WTC11 (cell line): ENCODE measurements around the gene CCDC83. TPM values are rescaled to one million over a fixed set of nuclear protein-coding genes. Genes with fewer than 3 reads are reported as not detected.

ENCODE experiments used
- ATAC-seq: fragments of 200-7000 bp; cut with Tn5 transposase; 2 replicates; pipeline ENCODE4 v1.10.0; 2021; ENCODE audit warnings: mild to moderate bottlenecking, moderate library complexity
- CTCF ChIA-PET: fragments of 300-600 bp; sonication (Branson Sonifier 250); formaldehyde crosslinking; loops from one replicate; lab custom pipeline; 2021; ENCODE audit warnings: antibody characterized with exemption; lab: Charles Lee
- POLR2A ChIA-PET: fragments of 350-600 bp; sonication (Branson Sonifier 250); formaldehyde crosslinking; loops from one replicate; lab custom pipeline; 2021; ENCODE audit warnings: antibody characterized with exemption; lab: Charles Lee
- DNase-seq: peaks from one replicate; pipeline ENCODE4 v3.0.0; 2021; ENCODE audit warnings: low spot score
- H3K27ac Mint-ChIP-seq: 2 replicates; pipeline ENCODE4 v1.8.0; 2021; ENCODE audit warnings: mixed read lengths
- H3K27me3 Mint-ChIP-seq: 2 replicates; pipeline ENCODE4 v1.8.0; 2021; ENCODE audit warnings: low read depth, mild to moderate bottlenecking, moderate library complexity, mixed read lengths
- H3K36me3 Mint-ChIP-seq: 2 replicates; pipeline ENCODE4 v1.8.0; 2021; ENCODE audit warnings: mixed read lengths
- H3K4me1 Mint-ChIP-seq: 2 replicates; pipeline ENCODE4 v1.8.0; 2022; ENCODE audit warnings: mixed read lengths
- H3K4me3 Mint-ChIP-seq: 2 replicates; pipeline ENCODE4 v1.8.0; 2021; ENCODE audit warnings: mild to moderate bottlenecking, moderate library complexity, mixed read lengths
- H3K9me3 Mint-ChIP-seq: 2 replicates; pipeline ENCODE4 v1.8.0; 2021; ENCODE audit warnings: mixed read lengths
- ATF2 ChIP-seq: sonication (generic); formaldehyde crosslinking; IDR thresholded peaks from 2 replicates; pipeline ENCODE4 v1.8.1; 2022; ENCODE audit warnings: low read depth, missing genetic modification reagents, borderline replicate concordance
- ATF6 ChIP-seq: sonication (generic); formaldehyde crosslinking; IDR thresholded peaks from 2 replicates; pipeline ENCODE4 v1.8.1; 2023; ENCODE audit warnings: mild to moderate bottlenecking, missing genetic modification reagents
- CTCF ChIP-seq: fragments of 200-600 bp; IDR thresholded peaks from 2 replicates; pipeline ENCODE4 v1.8.0; 2022; ENCODE audit warnings: antibody characterized with exemption
- E2F1 ChIP-seq: sonication (generic); formaldehyde crosslinking; IDR thresholded peaks from 2 replicates; pipeline ENCODE4 v1.8.0; 2022; ENCODE audit warnings: mild to moderate bottlenecking, missing genetic modification reagents
- ESRRA ChIP-seq: sonication (generic); formaldehyde crosslinking; IDR thresholded peaks from 2 replicates; pipeline ENCODE4 v1.8.1; 2022; ENCODE audit warnings: mild to moderate bottlenecking, missing genetic modification reagents, borderline replicate concordance
- GABPB1 ChIP-seq: sonication (generic); formaldehyde crosslinking; IDR thresholded peaks from 2 replicates; pipeline ENCODE4 v1.8.1; 2023; ENCODE audit warnings: mild to moderate bottlenecking, missing genetic modification reagents
- HMGXB4 ChIP-seq: sonication (generic); formaldehyde crosslinking; IDR thresholded peaks from 2 replicates; pipeline ENCODE4 v1.8.1; 2023; ENCODE audit warnings: mild to moderate bottlenecking, moderate library complexity, missing genetic modification reagents
- KAT7 ChIP-seq: sonication (generic); formaldehyde crosslinking; IDR thresholded peaks from 2 replicates; pipeline ENCODE4 v1.8.1; 2023; ENCODE audit warnings: missing genetic modification reagents, mild to moderate bottlenecking, borderline replicate concordance
- MAX ChIP-seq: sonication (generic); formaldehyde crosslinking; IDR thresholded peaks from 2 replicates; pipeline ENCODE4 v1.8.0; 2022; ENCODE audit warnings: mild to moderate bottlenecking, missing genetic modification reagents
- MYBL2 ChIP-seq: sonication (generic); formaldehyde crosslinking; IDR thresholded peaks from 2 replicates; pipeline ENCODE4 v1.8.1; 2023; ENCODE audit warnings: mild to moderate bottlenecking, moderate library complexity, missing genetic modification reagents
- NFYB ChIP-seq: sonication (generic); formaldehyde crosslinking; conservative IDR thresholded peaks from 2 replicates; pipeline ENCODE4 v1.8.0; 2022; ENCODE audit warnings: low read depth, missing genetic modification reagents
- NR2C2 ChIP-seq: sonication (generic); formaldehyde crosslinking; IDR thresholded peaks from 2 replicates; pipeline ENCODE4 v1.8.0; 2022; ENCODE audit warnings: mild to moderate bottlenecking, missing genetic modification reagents
- PRDM15 ChIP-seq: sonication (generic); formaldehyde crosslinking; IDR thresholded peaks from 2 replicates; pipeline ENCODE4 v1.8.0; 2022; ENCODE audit warnings: missing genetic modification reagents
- SP1 ChIP-seq: sonication (generic); formaldehyde crosslinking; conservative IDR thresholded peaks from 2 replicates; pipeline ENCODE4 v1.8.1; 2022; ENCODE audit warnings: missing genetic modification reagents
- TEAD4 ChIP-seq: sonication (generic); formaldehyde crosslinking; IDR thresholded peaks from 2 replicates; pipeline ENCODE4 v1.8.0; 2022; ENCODE audit warnings: mild to moderate bottlenecking, missing genetic modification reagents
- TP53 ChIP-seq: sonication (generic); formaldehyde crosslinking; IDR thresholded peaks from 2 replicates; pipeline ENCODE4 v1.8.1; 2023; ENCODE audit warnings: mild to moderate bottlenecking, missing genetic modification reagents
- USF1 ChIP-seq: sonication (generic); formaldehyde crosslinking; IDR thresholded peaks from 2 replicates; pipeline ENCODE4 v1.8.0; 2022; ENCODE audit warnings: mild to moderate bottlenecking, missing genetic modification reagents
- USF2 ChIP-seq: sonication (generic); formaldehyde crosslinking; IDR thresholded peaks from 2 replicates; pipeline ENCODE4 v1.8.1; 2023; ENCODE audit warnings: mild to moderate bottlenecking, missing genetic modification reagents, moderate library complexity
- ZNF232 ChIP-seq: sonication (generic); formaldehyde crosslinking; IDR thresholded peaks from 2 replicates; pipeline ENCODE4 v1.8.0; 2022; ENCODE audit warnings: mild to moderate bottlenecking, missing genetic modification reagents
- ZNF425 ChIP-seq: fragments of 250-450 bp; sonication (Bioruptor Pico); conservative IDR thresholded peaks from 2 replicates; pipeline ENCODE4 v1.9.0; 2021; ENCODE audit warnings: mild to moderate bottlenecking
- total RNA-seq: library from RNA; stranded (reverse); gene quantifications from 3 replicates; pipeline ENCODE4 v1.2.3, GENCODE V29; 2021

Gene CCDC83
- total RNA-seq, 1 experiment from 2014 or later: not detected

GRCh38 chr11:85845124-85845631 is 10.0 kb upstream of the CCDC83 start (continued):
- TF ChIP-seq PRDM15 (CRISPR knock-in tag) (no peak), ZNF425 (CRISPR knock-in tag) (no peak), KAT7 (CRISPR knock-in tag) (no peak), USF1 (no peak), NFYB (no peak), ATF2 (CRISPR knock-in tag) (no peak), GABPB1 (CRISPR knock-in tag) (no peak), TEAD4 (CRISPR knock-in tag) (no peak), ZNF232 (CRISPR knock-in tag) (no peak), SP1 (CRISPR knock-in tag) (no peak), MYBL2 (CRISPR knock-in tag) (no peak)

- no peak overlapping the region for H3K27ac Mint-ChIP-seq
- POLR2A ChIA-PET: no interaction called here
- ATAC-seq (no peak), DNase-seq (no peak)
- H3K36me3 Mint-ChIP-seq: peaks cover 22% of the 10 kb centered on the region
- CTCF ChIA-PET: no interaction called here
- no peaks in the 10 kb centered on the region for H3K4me1 Mint-ChIP-seq
- H3K4me3 Mint-ChIP-seq: no peak overlapping the region
- no peaks in the 10 kb centered on the region; the same call in 1 of the 2 replicates for H3K27me3 Mint-ChIP-seq
- peaks cover 31% of the 10 kb centered on the region for H3K9me3 Mint-ChIP-seq
- TF ChIP-seq MYBL2 (CRISPR knock-in tag) (no peak), TP53 (no peak), USF2 (CRISPR knock-in tag) (no peak), ESRRA (CRISPR knock-in tag) (no peak), HMGXB4 (CRISPR knock-in tag) (no peak), CTCF (no peak), ATF6 (CRISPR knock-in tag) (no peak), NR2C2 (CRISPR knock-in tag) (no peak), MAX (no peak), E2F1 (CRISPR knock-in tag) (no peak)
Observed at GRCh38 chr11:85847436-85847835, 7.7 kb upstream of the CCDC83 start.
